HG02678 (cell line): ENCODE measurements around the gene BPIFB3.
"Not testable (repeated sequence)": the region's sequence is repeated elsewhere in the genome, so short reads cannot be mapped to it uniquely, and the experiment has no call there.

Source experiments
- ATAC-seq: cut with Tn5 transposase; IDR thresholded peaks from one replicate; pipeline ENCODE4 v1.9.1; 2021; ENCODE audit warnings: mild to moderate bottlenecking, moderate library complexity; ENCODE audit not compliant: unreplicated experiment

The BPIFB3 gene

GRCh38 chr20:33027769-33028751 lies 25.6 kb upstream of the BPIFB3 start:
- no peak for ATAC-seq

GRCh38 chr20:33028875-33029274 lies 24.8 kb upstream of the BPIFB3 start:
- ATAC-seq, result no peak

- ATAC-seq, result no peak
These were observed 23.6 kb upstream of the BPIFB3 start for GRCh38 chr20:33030076-33030475.

GRCh38 chr20:33030569-33030968 lies 23.1 kb upstream of the BPIFB3 start:
- ATAC-seq, result no peak

- ATAC-seq, result no peak
These were observed 22.2 kb upstream of the BPIFB3 start, which contains the start of gene BPIFB6 for GRCh38 chr20:33031531-33031930. TSS of gene BPIFB6 (plus strand) at chr20:33031648. CDS start at chr20:33031648, 0 bp downstream.

- ATAC-seq, result no peak
These were observed 21.1 kb upstream of the BPIFB3 start for GRCh38 chr20:33032555-33032954.

- ATAC-seq, result no peak
These were observed 20.3 kb upstream of the BPIFB3 start for GRCh38 chr20:33033381-33033780.

GRCh38 chr20:33034115-33034514 lies 19.6 kb upstream of the BPIFB3 start:
- ATAC-seq, result no peak

- ATAC-seq, result no peak
These were observed 18.7 kb upstream of the BPIFB3 start for GRCh38 chr20:33034901-33035492.

- no peak for ATAC-seq
These were observed 16.2 kb upstream of the BPIFB3 start for GRCh38 chr20:33037456-33037855.

- ATAC-seq, result no peak
These were observed 15.5 kb upstream of the BPIFB3 start for GRCh38 chr20:33038243-33038642.

GRCh38 chr20:33042430-33042829 lies 11.3 kb upstream of the BPIFB3 start:
- ATAC-seq, result no peak

GRCh38 chr20:33042983-33043730 lies 10.5 kb upstream of the BPIFB3 start:
- ATAC-seq, result no peak

- no peak for ATAC-seq
These were observed 9.9 kb upstream of the BPIFB3 start for GRCh38 chr20:33043731-33044181.

GRCh38 chr20:33045129-33045721 lies 8.5 kb upstream of the BPIFB3 start:
- ATAC-seq, result not testable (repeated sequence)

- no peak for ATAC-seq
These were observed 7.3 kb upstream of the BPIFB3 start for GRCh38 chr20:33046412-33046811.

- no peak for ATAC-seq
These were observed 2.4 kb upstream of the BPIFB3 start for GRCh38 chr20:33051333-33051732.

- ATAC-seq, result no peak
These were observed 678 bp downstream of the BPIFB3 start for GRCh38 chr20:33054381-33054780.

- ATAC-seq, result no peak
These were observed 1.1 kb downstream of the BPIFB3 start for GRCh38 chr20:33054791-33055190.

GRCh38 chr20:33059136-33059535 lies 5.4 kb downstream of the BPIFB3 start:
- ATAC-seq, result no peak
